HG03571 (cell line): Measurements from ENCODE around the gene ITGAD.
"Not testable (repeated sequence)": the region's sequence is repeated elsewhere in the genome, so short reads cannot be mapped to it uniquely, and the experiment has no call there.

Source experiments
- ATAC-seq: cut with Tn5 transposase; IDR thresholded peaks from one replicate; pipeline ENCODE4 v1.9.1; 2021; ENCODE audit not compliant: unreplicated experiment

Gene ITGAD

DNA sequence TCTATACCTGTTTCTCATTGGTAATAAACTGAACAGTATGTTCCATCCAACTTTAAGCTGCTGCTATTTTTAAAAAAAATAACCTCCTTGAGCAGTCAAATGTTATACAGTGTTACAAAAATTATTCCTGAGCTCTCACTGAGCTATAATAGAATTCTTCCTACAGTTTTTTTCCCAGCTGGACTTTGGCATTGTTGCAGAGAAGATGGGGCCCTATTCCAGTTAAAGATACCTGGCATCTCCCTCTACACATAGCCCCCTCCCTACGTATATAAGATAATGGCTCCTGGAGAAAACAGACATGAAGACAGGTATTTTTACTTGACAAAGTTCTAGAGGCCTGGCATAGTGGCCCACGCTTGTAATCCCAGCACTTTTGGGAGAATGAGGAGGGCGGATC, 36.7 kb downstream of the ITGAD start:
- ATAC-seq, result no peak

DNA sequence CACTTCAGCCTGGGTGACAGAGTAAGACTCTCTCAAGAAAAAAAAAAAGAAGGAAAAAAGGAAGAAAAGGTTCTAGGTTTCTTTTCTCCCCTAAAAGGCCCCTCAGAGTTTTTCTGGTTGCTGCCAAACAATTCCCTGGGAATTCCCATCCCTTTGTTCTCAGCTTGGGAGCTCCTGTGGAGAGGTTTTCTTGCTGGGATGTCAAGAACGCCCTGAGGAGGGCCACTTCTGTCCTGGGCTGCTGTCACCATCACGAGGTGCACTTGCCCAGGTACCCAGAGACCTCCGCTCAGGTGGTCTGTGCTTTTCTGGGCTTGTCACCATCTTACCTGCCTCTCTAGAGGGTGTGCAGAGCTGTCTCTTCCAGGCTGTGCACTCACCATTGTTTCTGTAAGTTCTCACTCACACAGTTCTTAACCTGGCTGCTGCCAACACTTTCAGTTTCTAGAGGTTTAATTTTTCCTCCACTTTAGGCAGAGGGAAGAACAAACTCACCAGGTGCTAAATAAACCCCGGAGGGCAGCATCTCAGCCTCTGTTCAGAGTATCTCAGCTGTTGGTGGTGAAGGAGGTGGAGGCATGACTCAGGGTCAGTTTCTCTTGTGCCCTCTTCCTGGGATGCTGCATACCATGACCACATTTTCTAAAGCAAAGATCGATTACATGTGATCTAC, 37.4 kb downstream of the ITGAD start:
- ATAC-seq, result no peak

DNA sequence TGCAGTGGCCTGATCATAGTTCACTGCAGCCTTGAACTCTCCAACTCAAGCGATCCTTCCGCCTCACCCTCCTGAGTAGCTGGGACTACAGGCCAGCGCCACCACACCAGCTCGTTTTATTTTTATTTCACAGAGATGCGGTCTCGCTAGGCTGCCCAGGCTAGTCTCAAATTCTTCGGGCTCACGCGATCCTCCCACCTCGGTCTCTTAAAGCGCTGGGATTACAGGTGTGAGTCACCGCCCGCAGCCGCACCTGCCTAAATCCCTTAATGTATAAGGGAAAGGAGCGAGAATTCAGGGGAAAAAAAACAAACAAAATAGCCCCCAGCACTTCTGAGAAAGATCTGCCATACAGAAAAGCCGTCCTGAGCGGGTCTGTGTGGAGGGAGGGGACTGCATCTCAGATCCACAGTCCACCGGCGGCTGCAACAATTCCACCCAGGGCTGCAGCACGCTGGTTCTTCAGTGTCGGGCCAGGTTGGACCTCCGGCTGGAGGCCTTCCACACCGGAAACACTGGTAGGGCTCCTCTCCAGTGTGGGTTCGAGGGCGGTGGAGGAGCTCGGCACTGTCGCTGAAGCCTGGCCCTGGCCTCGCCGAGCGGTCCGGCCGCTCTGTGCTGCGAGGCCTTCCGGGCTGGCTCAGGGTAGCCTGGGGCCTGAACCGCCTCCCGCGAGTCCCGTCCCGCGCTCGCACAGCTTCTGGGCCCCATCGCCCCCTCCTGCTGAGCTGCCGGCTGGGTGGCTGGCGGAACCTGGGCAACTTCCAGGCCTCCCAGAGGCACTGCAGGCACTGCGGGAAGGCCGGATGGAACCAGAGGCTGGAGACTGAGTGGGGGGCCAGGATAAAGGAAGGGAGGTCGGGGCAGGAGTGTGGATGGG, 42.4 kb downstream of the ITGAD start:
- no peak for ATAC-seq

- no peak for ATAC-seq
Measured at GRCh38 chr16:31436221-31437045, 43.3 kb downstream of the ITGAD start.

GRCh38 chr16:31438414-31438813, 45.3 kb downstream of the ITGAD start:
- ATAC-seq, result no peak

GRCh38 chr16:31439023-31439422, 45.9 kb downstream of the ITGAD start:
- ATAC-seq, result not testable (repeated sequence)

DNA sequence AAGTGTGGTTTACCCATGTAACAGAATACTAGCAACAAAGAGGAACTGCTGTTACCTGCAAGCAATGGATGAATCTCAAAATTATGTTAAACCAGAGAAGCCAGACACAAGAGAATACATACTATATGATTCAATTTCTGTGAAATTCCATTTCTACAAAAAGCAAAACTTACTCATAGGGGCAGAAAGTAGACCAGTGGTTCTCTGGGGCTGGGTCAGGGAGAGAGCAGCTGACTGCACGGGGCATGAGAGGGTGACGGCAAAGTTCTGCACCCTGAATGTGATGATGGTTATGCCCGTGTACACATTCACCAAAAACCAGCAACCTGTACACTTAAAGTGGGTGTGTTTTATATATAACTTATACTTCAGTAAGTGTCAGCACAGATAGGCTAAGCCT, 46.4 kb downstream of the ITGAD start:
- no peak for ATAC-seq

- no peak for ATAC-seq
Measured at GRCh38 chr16:31440516-31441184, 47.5 kb downstream of the ITGAD start.

DNA sequence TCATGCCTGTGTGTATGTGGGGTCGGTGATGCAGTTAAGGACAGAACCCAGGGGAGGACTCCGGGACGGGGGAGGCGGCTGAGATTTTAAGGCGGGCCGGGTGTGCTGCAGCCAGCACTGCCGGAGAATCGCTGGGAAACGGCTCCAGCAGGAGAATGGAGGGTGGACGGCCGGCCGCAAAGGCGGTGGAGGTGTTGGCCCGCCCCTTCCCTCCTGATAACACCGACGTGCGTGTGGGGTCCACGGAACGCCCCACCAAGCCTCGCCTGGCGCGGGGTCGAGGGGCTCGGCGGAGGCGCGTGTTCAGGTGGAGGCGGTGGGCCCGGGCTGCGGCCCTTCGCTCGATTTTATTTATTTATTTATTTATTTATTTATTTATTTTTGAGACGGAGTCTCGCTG, 48.8 kb downstream of the ITGAD start:
- ATAC-seq, result no peak

GRCh38 chr16:31445931-31446330, 52.8 kb downstream of the ITGAD start:
- ATAC-seq, result not testable (repeated sequence)

DNA sequence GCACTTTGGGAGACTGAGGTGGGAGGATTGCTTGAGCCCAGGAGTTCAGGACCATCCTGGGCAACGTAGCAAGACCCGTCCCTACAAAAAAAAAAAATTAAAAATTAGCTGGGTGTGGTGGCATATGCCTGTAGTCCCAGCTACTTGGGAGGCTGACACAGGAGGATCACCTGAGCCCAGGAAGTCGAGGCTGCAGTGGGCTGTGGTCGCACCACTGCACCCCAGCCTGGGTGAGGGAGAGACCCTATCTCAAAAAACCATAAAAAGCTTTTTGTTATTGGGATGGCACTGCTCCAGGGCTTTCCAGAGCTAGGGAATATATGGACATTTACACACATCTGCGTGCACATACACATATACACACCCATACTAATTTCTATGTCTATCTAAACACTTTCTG, 58.1 kb downstream of the ITGAD start:
- no peak for ATAC-seq

GRCh38 chr16:31451681-31452351, 58.7 kb downstream of the ITGAD start:
- no peak for ATAC-seq

DNA sequence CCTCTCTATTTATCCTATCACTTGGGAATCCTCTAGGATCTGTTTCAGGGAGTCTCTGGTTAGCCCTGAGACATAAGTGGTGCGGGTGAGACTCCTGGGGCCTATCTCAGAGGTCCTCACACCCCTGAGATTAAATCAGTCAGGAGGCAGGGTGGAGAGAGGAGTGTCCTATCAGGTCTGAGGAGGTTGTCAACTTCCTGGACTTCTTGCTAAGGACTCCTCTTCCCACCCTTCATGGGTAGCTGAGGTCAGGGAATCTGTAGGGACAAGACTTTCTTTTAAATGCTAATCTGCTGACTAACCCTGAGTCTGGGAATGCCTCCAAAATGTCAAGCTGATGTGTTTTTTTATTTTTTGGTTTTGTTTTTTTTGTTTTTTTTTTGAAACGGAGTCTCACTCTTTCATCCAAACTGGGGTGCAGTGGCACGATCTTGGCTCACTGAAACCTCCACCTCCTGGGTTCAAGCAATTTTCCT, 59.5 kb downstream of the ITGAD start:
- ATAC-seq, result no peak

- no peak for ATAC-seq
Measured at GRCh38 chr16:31453255-31454204, 60.4 kb downstream of the ITGAD start.

GRCh38 chr16:31455601-31456314, 62.6 kb downstream of the ITGAD start:
- ATAC-seq, result no peak

- ATAC-seq, result no peak
Measured at GRCh38 chr16:31456988-31457360, 63.8 kb downstream of the ITGAD start.

- peak; percentile 17 for ATAC-seq
Measured at GRCh38 chr16:31458073-31458843, 65.1 kb downstream of the ITGAD start.
